GM19043 (cell line): ENCODE data around the gene IGF2BP1.
"Not testable (repeated sequence)": the region's sequence is repeated elsewhere in the genome, so short reads cannot be mapped to it uniquely, and the experiment has no call there.

Experiments used
- ATAC-seq: cut with Tn5 transposase; IDR thresholded peaks from one replicate; pipeline ENCODE4 v1.9.1; 2021; ENCODE audit warnings: low read depth; ENCODE audit not compliant: unreplicated experiment

IGF2BP1 gene

DNA sequence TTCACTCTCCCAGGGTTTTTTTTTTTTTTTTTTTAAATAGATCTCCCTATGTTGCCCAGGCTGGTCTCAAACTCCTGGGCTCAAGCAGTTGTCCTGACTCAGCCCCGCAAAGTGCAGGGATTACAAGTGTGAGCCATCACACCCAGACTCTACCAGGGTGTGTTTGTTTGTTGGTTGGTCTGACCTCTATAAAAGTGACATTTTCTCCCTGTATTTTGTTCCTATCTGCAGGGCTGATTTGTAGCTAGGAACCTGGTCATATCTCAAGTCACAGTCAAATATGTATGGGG is 89.1 kb downstream of the IGF2BP1 start:
- no peak for ATAC-seq

DNA sequence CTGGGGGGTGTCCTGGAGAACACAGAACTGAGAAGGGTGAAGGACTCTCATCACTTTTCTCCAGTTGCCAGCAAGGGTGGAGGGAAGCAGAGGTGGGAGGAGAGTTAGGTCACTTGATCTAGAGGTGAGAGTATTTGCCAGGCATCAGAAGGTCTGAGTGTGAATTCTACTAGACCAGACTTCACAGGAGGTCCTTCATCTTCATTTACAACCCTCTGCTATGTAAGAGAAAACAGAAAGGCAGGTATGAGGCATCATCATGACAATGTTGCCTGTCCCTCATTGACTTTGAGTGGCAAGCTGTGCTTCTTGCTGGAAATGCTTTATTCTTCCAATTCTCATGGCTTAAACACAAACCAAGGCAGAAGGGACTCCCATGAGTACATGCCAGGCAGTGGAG is 89.5 kb downstream of the IGF2BP1 start:
- no peak for ATAC-seq

DNA sequence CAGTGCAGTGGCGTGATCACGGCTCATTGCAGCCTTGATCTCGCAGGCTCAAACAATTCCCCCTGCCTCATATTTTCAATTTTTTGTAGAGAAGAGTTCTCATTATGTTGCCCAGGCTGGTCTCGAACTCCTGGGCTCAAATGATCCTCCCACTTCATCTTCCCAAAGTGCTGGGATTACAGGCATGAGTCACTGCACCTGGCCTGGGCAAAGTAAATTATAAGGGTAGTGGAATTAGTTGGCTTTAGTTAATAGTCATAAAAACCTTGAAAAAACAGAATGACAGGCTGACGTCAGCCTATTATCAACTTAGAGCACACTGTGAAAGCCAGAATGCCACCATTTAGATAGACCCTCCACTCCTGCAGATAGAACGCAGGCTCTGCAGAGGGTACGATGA is 91.9 kb downstream of the IGF2BP1 start:
- ATAC-seq: no peak

DNA sequence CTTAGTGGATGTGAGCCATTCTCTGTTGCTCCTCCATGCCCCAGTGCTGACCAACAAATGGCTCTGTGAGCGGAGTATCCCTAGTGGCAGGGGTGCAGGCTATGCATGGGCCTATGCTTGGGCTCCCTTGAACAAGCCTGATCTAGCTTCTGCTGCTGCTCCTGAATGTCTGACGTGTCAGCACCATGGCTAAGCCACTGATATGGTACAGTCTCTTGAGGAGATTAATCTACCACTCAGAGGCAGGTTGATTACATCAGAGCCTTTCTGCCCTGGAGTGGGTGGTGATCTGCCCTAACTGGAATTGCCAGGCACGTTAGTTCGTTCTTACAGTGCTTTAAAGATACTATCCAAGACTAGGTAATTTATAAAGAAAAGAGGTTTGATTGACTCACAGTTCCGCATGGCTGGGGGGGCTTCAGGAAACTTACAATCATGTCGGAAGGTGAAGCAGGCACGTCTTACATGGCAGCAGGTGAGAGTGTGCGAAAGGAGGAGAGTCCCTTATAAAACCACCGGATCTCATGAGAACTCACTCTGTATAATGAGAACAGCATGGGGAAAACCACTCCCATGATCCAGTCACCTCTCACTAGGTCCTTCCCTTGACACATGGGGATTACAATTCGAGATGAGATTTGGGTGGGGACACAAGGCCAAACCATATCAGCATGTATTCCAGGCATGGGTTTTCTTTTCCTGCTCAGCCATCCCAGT is 93.9 kb downstream of the IGF2BP1 start:
- ATAC-seq: no peak

DNA sequence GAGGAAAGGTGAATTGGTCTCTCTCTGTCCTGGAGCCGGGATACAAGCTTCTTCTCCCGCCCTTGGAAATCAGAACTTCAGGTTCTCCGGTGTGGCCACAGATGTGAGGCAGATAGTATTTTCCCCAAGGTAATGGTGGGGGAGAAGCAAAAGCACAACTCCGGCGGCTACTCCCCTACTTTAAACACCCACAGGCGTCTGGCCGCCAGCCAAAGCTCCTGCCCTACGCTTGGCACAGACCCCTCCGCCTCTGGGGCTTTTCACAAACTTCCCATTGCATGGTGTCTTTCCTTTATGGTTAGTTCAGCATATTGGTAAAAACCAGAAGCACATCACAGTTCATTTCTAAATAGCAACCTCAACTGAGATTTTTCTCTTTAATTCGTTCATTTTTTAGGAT is 95.9 kb downstream of the IGF2BP1 start:
- no peak for ATAC-seq

DNA sequence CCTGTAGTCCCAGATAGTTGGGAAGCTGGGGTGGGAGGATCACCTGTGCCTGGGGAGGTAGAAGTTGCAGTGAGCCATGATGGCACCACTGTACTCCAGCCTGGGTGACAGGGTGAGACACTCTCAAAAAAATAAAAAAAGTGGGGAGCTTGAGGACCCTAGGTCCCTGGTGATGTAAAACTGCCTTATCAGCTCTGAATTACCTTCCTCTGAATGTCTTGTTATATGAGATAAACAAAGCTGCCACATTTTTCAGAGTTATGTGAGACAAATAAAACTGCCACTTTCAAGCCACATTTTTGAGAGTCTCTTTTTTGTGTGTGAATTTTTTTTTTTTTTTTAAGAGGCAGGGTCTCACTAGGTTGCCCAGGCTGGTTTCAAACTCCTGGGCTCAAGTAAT is 103.4 kb downstream of the IGF2BP1 start:
- no peak for ATAC-seq

DNA sequence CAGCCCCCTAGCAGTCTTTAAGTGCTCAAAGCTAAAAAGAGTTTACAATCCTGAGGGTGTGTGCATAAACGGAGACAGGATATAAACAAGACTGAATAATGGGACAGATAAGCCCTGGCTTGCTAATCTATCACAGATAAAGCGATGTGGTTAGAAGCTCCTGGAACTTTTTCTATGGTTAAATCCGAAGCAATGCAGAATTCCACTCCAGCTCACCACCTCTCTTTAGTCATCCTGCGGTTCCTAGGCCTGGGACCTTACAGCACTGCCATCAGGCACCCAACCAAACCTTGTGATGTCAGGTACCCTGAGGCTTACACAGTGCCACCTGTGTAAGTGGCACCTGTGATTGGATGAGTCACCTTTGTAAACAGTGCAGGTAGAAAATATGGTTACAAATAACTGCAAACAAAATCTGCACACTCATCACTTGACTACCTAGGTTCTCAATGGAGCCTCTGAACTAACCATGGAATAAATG is 103.9 kb downstream of the IGF2BP1 start:
- ATAC-seq: no peak

DNA sequence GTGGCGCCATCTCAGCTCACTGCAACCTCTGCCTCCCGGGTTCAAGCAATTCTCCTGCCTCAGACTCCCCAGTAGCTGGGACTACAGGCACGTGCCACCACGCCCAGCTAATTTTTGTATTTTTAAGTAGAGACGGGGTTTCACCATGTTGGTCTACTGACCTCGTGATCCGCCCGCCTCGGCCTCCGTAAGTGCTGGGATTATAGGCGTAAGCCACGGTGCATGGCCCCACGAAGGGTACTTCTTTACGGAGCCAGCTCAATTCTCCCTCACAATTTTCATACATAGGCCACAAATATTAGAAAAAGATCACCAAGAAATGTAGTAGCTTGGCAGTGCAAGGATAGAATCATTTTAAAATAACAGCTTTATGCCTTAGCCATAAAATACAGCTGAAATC is 106.2 kb downstream of the IGF2BP1 start:
- ATAC-seq: not testable (repeated sequence)

DNA sequence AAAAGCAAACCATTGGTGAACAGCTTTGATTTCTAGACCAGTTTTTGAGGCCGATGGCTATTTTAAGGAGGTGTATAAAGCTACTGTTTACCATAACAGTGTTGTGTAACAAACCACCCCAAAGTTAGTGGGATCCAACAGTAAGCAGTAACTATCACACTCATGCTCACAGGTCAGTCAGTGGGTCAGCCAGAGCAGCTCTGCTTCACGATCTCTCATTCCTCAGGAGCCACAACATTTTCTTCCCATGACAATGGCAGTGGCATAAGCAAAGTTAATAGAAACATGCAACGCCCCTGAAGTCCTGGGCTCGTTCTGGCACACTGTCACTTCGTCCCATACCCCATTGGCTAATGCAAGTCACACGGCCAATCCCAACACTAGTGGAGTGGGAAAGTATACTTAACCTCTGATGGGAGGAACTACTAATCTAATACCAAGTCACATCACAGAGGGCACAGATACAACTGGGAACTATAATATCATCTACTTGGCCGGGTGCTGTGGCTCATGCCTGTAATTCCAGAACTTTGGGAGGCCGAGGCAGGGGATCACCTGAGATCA is 107.4 kb downstream of the IGF2BP1 start:
- no peak for ATAC-seq
